Trophoblast cell (in vitro differentiated cells and primary cell): ENCODE results near the gene CRYL1.

Experiments used
- DNase-seq, 2 donors: peaks; one replicate each; pipeline ENCODE4 v3.0.0-alpha.2; 2016
- H2AFZ ChIP-seq: 2 replicates; pipeline ENCODE4 v1.6.1; 2013; ENCODE audit warnings: low read length, moderate library complexity, mild to moderate bottlenecking; ENCODE audit not compliant: insufficient read depth, poor library complexity
- H2AK5ac ChIP-seq: 2 replicates; pipeline ENCODE4 v1.6.1; 2013; ENCODE audit warnings: mild to moderate bottlenecking, low read length
- H2BK120ac ChIP-seq: 2 replicates; pipeline ENCODE4 v1.6.1; 2013; ENCODE audit warnings: low read length, mild to moderate bottlenecking, moderate library complexity; ENCODE audit not compliant: insufficient read depth, poor library complexity
- H2BK12ac ChIP-seq: 2 replicates; pipeline ENCODE4 v1.6.1; 2013; ENCODE audit warnings: mild to moderate bottlenecking, low read length, moderate library complexity
- H2BK5ac ChIP-seq: 2 replicates; pipeline ENCODE4 v1.6.1; 2013; ENCODE audit warnings: low read length, low read depth, moderate library complexity, mild to moderate bottlenecking; ENCODE audit not compliant: poor library complexity
- H3K14ac ChIP-seq: 2 replicates; pipeline ENCODE4 v1.6.1; 2013; ENCODE audit warnings: mild to moderate bottlenecking, low read length
- H3K18ac ChIP-seq: 2 replicates; pipeline ENCODE4 v1.6.1; 2013; ENCODE audit warnings: mild to moderate bottlenecking, low read length
- H3K23ac ChIP-seq: 2 replicates; pipeline ENCODE4 v1.6.1; 2013; ENCODE audit warnings: low read length
- H3K27ac ChIP-seq: 2 replicates; pipeline ENCODE4 v1.5.1; 2013; ENCODE audit warnings: low read depth, mild to moderate bottlenecking, inconsistent platforms, low read length, moderate library complexity
- H3K27me3 ChIP-seq: 2 replicates; pipeline ENCODE4 v1.6.1; 2013; ENCODE audit warnings: inconsistent platforms, mild to moderate bottlenecking, low read length, moderate library complexity; ENCODE audit not compliant: insufficient read depth
- H3K36me3 ChIP-seq, 2 experiments: 1 replicate in 1 of 2; 2 replicates in 1 of 2; pipeline ENCODE4 v1.6.1; 2013; ENCODE audit warnings: low read length in 2 of 2, mild to moderate bottlenecking in 2 of 2, moderate library complexity in 1 of 2; ENCODE audit not compliant: insufficient read depth in 2 of 2, control insufficient read depth in 1 of 2
- H3K4ac ChIP-seq: 2 replicates; pipeline ENCODE4 v1.6.1; 2013; ENCODE audit warnings: low read depth, mild to moderate bottlenecking, low read length, moderate library complexity
- H3K4me1 ChIP-seq, 2 experiments: 1 replicate in 1 of 2; 2 replicates in 1 of 2; pipeline ENCODE4 v1.6.1; 2013; ENCODE audit warnings: low read length in 2 of 2, mild to moderate bottlenecking in 2 of 2, moderate library complexity in 1 of 2; ENCODE audit not compliant: insufficient read depth in 2 of 2, control insufficient read depth in 1 of 2
- H3K4me2 ChIP-seq: 2 replicates; pipeline ENCODE4 v1.6.1; 2013; ENCODE audit warnings: inconsistent platforms, mild to moderate bottlenecking, low read length, moderate library complexity
- H3K4me3 ChIP-seq: 2 replicates; pipeline ENCODE4 v1.5.1; 2013; ENCODE audit warnings: mild to moderate bottlenecking, low read depth, low read length, inconsistent platforms
- H3K79me1 ChIP-seq: one replicate; pipeline ENCODE4 v1.6.1; 2013; ENCODE audit warnings: low read length
- H3K79me2 ChIP-seq: 2 replicates; pipeline ENCODE4 v1.6.1; 2013; ENCODE audit warnings: low read length, mild to moderate bottlenecking; ENCODE audit not compliant: control insufficient read depth, insufficient read depth, poor library complexity
- H3K9ac ChIP-seq: 2 replicates; pipeline ENCODE4 v1.6.1; 2013; ENCODE audit warnings: mild to moderate bottlenecking, low read length
- H3K9me3 ChIP-seq: 2 replicates; pipeline ENCODE4 v1.6.1; 2013; ENCODE audit warnings: low read depth, mild to moderate bottlenecking, control low read depth, inconsistent platforms, low read length; ENCODE audit not compliant: insufficient read depth
- H4K12ac ChIP-seq: 2 replicates; pipeline ENCODE4 v1.6.1; 2013; ENCODE audit warnings: low read depth, mild to moderate bottlenecking, low read length, moderate library complexity
- H4K8ac ChIP-seq: 2 replicates; pipeline ENCODE4 v1.6.1; 2013; ENCODE audit warnings: low read depth, mild to moderate bottlenecking, low read length, moderate library complexity
- H4K91ac ChIP-seq: one replicate; pipeline ENCODE4 v1.6.1; 2013; ENCODE audit warnings: low read depth, mild to moderate bottlenecking, low read length, moderate library complexity
- WGBS: extraction: QIAGEN DNeasy Blood & Tissue Kit; methylation state at CpG from one replicate; pipeline ENCODE4 v1.1.7; 2013; ENCODE audit warnings: missing lambda C conversion rate; ENCODE audit not compliant: insufficient read length, insufficient coverage; ENCODE audit errors: extremely low coverage; 5-methylcytosine and 5-hydroxymethylcytosine counted together

Gene CRYL1

DNA sequence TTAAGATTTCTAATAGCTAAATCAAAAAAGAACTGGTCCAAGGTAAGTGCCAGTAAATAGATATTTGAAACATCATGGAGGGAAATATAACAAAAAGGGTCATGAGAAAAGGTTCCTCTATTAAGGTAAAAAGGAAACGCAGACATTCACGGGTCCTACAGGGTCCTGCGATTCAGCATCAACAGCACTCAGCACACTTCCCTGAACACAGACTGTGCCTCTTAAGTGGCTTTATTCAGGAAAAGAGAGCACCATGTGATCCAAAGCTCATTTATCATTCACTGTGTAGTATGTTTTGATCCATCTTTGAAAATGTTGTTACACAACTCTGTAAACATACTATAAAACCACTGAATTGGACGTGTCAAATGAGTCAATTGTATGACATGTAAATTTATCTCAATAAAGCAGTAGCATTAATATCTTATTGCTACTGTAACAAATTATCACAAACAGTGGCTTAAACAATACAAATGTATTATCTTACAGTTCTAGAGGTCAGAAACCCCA, 33.7 kb downstream of the CRYL1 start:
- H3K79me2 ChIP-seq = no peaks in the 10 kb centered on the region
- no peak overlapping the region for H3K4ac ChIP-seq
- H4K12ac ChIP-seq = no peak overlapping the region
- no peak overlapping the region for H2BK12ac ChIP-seq
- no peak overlapping the region for H3K4me2 ChIP-seq
- H3K9ac ChIP-seq = no peak overlapping the region
- H2BK120ac ChIP-seq = no peak overlapping the region
- no peak overlapping the region for H3K23ac ChIP-seq
- no peak overlapping the region for H3K4me3 ChIP-seq
- no peak overlapping the region for H2AK5ac ChIP-seq
- no peak overlapping the region for H4K8ac ChIP-seq
- no peak overlapping the region for H2AFZ ChIP-seq
- DNase-seq = no peak
- no peak overlapping the region for H2BK5ac ChIP-seq
- H3K79me1 ChIP-seq = no peaks in the 10 kb centered on the region
- H3K36me3 ChIP-seq = no peaks in the 10 kb centered on the region
- H4K91ac ChIP-seq = no peak overlapping the region
- no peaks in the 10 kb centered on the region for H3K9me3 ChIP-seq
- H3K27me3 ChIP-seq = no peaks in the 10 kb centered on the region
- no peak overlapping the region for H3K14ac ChIP-seq
- peaks cover 0 to 4% of the 10 kb centered on the region in 2 experiments for H3K4me1 ChIP-seq
- no CpG with 5 or more reads among the region's 4 CpGs for WGBS
- H3K27ac ChIP-seq = no peak overlapping the region
- H3K18ac ChIP-seq = no peak overlapping the region

DNA sequence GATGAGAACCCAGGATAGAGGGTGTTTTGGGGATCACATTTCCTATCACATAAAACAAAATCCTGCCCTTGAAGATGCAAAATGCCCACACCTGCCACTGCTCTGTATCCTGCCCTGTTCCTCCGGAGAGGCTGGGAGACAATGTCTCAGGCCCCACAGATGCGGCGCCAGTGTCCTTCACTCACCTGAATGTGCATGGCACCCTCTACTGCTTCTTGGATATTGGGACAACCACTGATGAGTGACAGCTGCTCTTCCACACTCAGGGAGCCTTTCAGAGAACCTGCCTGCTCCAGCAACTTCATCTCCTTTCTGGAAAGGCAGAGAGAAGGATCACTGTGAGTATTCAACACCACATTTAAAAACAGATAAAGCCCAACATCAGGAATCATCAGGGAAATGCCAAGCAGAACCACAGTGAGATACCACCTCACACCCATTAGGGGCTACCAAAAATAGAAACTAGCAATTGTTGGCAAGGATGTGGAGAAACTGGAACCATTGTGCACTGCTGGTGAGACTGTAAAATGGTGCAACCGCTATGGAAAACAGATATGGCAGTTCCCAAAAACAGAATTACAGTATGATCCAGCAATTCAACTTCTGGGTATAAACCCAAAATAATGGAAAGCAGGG, 36.4 kb downstream of the CRYL1 start:
- no peak overlapping the region for H4K12ac ChIP-seq

DNA sequence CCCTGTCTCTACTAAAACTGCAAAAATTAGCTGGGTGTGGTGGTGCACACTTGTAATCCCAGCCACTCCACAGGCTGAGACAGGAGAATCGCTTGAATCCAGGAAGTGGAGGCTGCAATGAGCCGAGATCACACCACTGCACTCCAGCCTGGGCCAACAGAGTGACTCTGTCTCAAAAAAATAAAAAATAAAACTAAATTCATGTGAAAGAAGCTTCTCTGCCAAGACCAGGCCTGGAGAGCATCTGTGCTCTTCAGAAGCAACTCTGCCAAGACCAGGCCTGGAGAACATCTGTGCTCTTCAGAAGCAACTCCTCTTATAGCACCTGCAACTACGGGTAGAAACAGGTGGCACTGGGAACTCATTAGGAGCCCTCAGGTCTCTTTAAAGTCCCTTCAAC, 37.7 kb downstream of the CRYL1 start:
- Histone ChIP-seq H4K8ac (no peak overlapping the region), H3K79me2 (no peaks in the 10 kb centered on the region), H2AFZ (no peak overlapping the region), H3K9me3 (no peaks in the 10 kb centered on the region), H2BK12ac (no peak overlapping the region), H3K9ac (no peak overlapping the region), H3K4ac (no peak overlapping the region), H3K27me3 (no peaks in the 10 kb centered on the region), H4K12ac (no peak overlapping the region), H2BK5ac (no peak overlapping the region), H3K4me2 (no peak overlapping the region), H3K79me1 (peaks cover 2% of the 10 kb centered on the region), H3K36me3 (no peaks in the 10 kb centered on the region), H3K27ac (no peak overlapping the region), H2AK5ac (no peak overlapping the region), H4K91ac (no peak overlapping the region), H3K14ac (no peak overlapping the region), H3K18ac (no peak overlapping the region), H2BK120ac (no peak overlapping the region), H3K23ac (no peak overlapping the region), H3K4me1 (no peaks in the 10 kb centered on the region), H3K4me3 (no peak overlapping the region)
- WGBS = no CpG with 5 or more reads among the region's 3 CpGs
- DNase-seq = no peak

More for the DNA sequence above, 36.4 kb downstream of the CRYL1 start:
- Histone ChIP-seq H2BK12ac (no peak overlapping the region), H3K4me1 (no peaks in the 10 kb centered on the region), H3K4ac (no peak overlapping the region), H2AFZ (no peak overlapping the region), H4K8ac (no peak overlapping the region), H3K36me3 (no peaks in the 10 kb centered on the region), H3K14ac (no peak overlapping the region), H4K91ac (no peak overlapping the region), H3K18ac (no peak overlapping the region), H3K79me2 (no peaks in the 10 kb centered on the region), H3K9me3 (no peaks in the 10 kb centered on the region), H3K4me3 (no peak overlapping the region), H2BK5ac (no peak overlapping the region), H3K79me1 (no peaks in the 10 kb centered on the region), H2BK120ac (no peak overlapping the region), H2AK5ac (no peak overlapping the region), H3K23ac (no peak overlapping the region), H3K27me3 (no peaks in the 10 kb centered on the region), H3K9ac (no peak overlapping the region), H3K27ac (no peak overlapping the region), H3K4me2 (no peak overlapping the region)
- no CpG with 5 or more reads among the region's 4 CpGs for WGBS
- peak; percentile 27 to 92 for DNase-seq

DNA sequence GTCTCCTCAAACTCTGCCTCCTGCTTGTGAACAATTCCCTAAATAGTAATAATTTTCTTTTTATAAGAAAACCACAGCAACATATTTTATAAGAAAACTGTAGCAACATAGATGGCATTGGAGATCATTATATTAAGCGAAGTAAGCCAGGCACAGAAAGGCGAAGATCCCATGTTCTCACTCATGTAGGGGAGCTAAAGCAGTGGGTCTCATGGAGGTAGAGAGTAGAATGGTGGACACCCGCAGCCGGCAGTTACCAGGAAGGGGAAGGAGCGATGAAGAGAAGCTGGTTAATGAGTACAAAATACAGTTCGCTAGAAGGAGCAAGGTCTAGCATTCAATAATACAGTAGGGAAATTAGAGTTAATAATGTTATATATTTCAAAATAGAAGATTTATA, 42.9 kb downstream of the CRYL1 start:
- H3K18ac ChIP-seq = no peak overlapping the region
- H3K4me3 ChIP-seq = no peak overlapping the region
- peak overlapping the region; percentile 21 for H2BK12ac ChIP-seq
- peak overlapping the region; percentile 31 for H3K4me2 ChIP-seq
- H3K4ac ChIP-seq = no peak overlapping the region
- DNase-seq = no peak
- peak overlapping the region; percentile 34 for H2BK120ac ChIP-seq
- H2AK5ac ChIP-seq = no peak overlapping the region
- peaks cover 4% of the 10 kb centered on the region for H3K79me1 ChIP-seq
- H3K4me1 ChIP-seq = peaks cover 7% of the 10 kb centered on the region in 2 experiments
- no peak overlapping the region for H4K8ac ChIP-seq
- WGBS = no CpG with 5 or more reads among the region's 6 CpGs
- H3K27ac ChIP-seq = peak overlapping the region; percentile 44
- no peaks in the 10 kb centered on the region for H3K9me3 ChIP-seq
- H3K27me3 ChIP-seq = no peaks in the 10 kb centered on the region
- H3K14ac ChIP-seq = no peak overlapping the region
- H3K36me3 ChIP-seq = no peaks in the 10 kb centered on the region
- H4K91ac ChIP-seq = no peak overlapping the region
- no peak overlapping the region for H2BK5ac ChIP-seq
- no peaks in the 10 kb centered on the region for H3K79me2 ChIP-seq
- H3K9ac ChIP-seq = no peak overlapping the region
- no peak overlapping the region for H4K12ac ChIP-seq
- H2AFZ ChIP-seq = no peak overlapping the region
- H3K23ac ChIP-seq = no peak overlapping the region
